SH-SY5Y (cell line): ENCODE data around the gene GPD1L.

ENCODE experiments used
- GATA2 ChIP-seq: IDR thresholded peaks from 2 replicates; pipeline ENCODE4 v1.6.1; 2011; ENCODE audit warnings: mild to moderate bottlenecking, low read depth, low read length
- GATA3 ChIP-seq: IDR thresholded peaks from 2 replicates; pipeline ENCODE4 v1.6.1; 2011; ENCODE audit warnings: low read depth, mild to moderate bottlenecking, low read length, moderate library complexity

GPD1L gene

GRCh38 chr3:32106132-32106928, at the start of gene GPD1L:
TSS of gene GPD1L (plus strand) at chr3:32106620. CDS start at chr3:32106712, 92 bp downstream.
- no peak for TF ChIP-seq GATA3
- TF ChIP-seq GATA2: no peak

GRCh38 chr3:32062950-32063582, 43.4 kb upstream of the GPD1L start:
- TF ChIP-seq GATA3 (no peak), GATA2 (no peak)

GRCh38 chr3:32066686-32067085, 39.7 kb upstream of the GPD1L start:
- no peak for TF ChIP-seq GATA3
- TF ChIP-seq GATA2: no peak

GRCh38 chr3:32076566-32076965, 29.9 kb upstream of the GPD1L start:
- no peak for TF ChIP-seq GATA2
- TF ChIP-seq GATA3: no peak

GRCh38 chr3:32077260-32078084, 28.9 kb upstream of the GPD1L start:
- TF ChIP-seq GATA3 (no peak), GATA2 (no peak)

- no peak for TF ChIP-seq GATA3
- no peak for TF ChIP-seq GATA2
Observed at GRCh38 chr3:32078085-32078634, 28.3 kb upstream of the GPD1L start.

GRCh38 chr3:32078864-32079263, 27.6 kb upstream of the GPD1L start:
- TF ChIP-seq GATA3 (no peak), GATA2 (no peak)

GRCh38 chr3:32082721-32083120, 23.7 kb upstream of the GPD1L start:
- no peak for TF ChIP-seq GATA3
- no peak for TF ChIP-seq GATA2

- TF ChIP-seq GATA3: no peak
- no peak for TF ChIP-seq GATA2
Observed at GRCh38 chr3:32083702-32084270, 22.6 kb upstream of the GPD1L start.

GRCh38 chr3:32084870-32085269, 21.6 kb upstream of the GPD1L start:
- TF ChIP-seq GATA3 (no peak), GATA2 (no peak)

- TF ChIP-seq GATA3 (no peak), GATA2 (no peak)
Observed at GRCh38 chr3:32086464-32086863, 20.0 kb upstream of the GPD1L start.

- TF ChIP-seq GATA2: no peak
- no peak for TF ChIP-seq GATA3
Observed at GRCh38 chr3:32089476-32089875, 16.9 kb upstream of the GPD1L start.

- TF ChIP-seq GATA3 (no peak), GATA2 (no peak)
Observed at GRCh38 chr3:32093204-32093603, 13.2 kb upstream of the GPD1L start.

GRCh38 chr3:32095431-32095830, 11.0 kb upstream of the GPD1L start:
- TF ChIP-seq GATA2: no peak
- TF ChIP-seq GATA3: no peak

GRCh38 chr3:32097768-32098167, 8.7 kb upstream of the GPD1L start:
- TF ChIP-seq GATA2 (no peak), GATA3 (no peak)
